H1 (cell line): Measurements from ENCODE around the gene ADCY6. TPM values are rescaled to one million over a fixed set of nuclear protein-coding genes. Genes with fewer than 3 reads are reported as not detected.
A peak's percentile ranks its signal among the peaks of the same experiment; 100 is the strongest.

ENCODE experiments used
- CTCF ChIA-PET: fragments of 300-600 bp; sonication (Branson Sonifier 250); formaldehyde crosslinking; loops from one replicate; lab custom pipeline; 2021; ENCODE audit not compliant: partially characterized antibody; lab: Charles Lee
- POLR2A ChIA-PET: fragments of 300-600 bp; sonication (Branson Sonifier 250); formaldehyde crosslinking; loops from one replicate; lab custom pipeline; 2021; ENCODE audit warnings: inconsistent platforms; ENCODE audit not compliant: partially characterized antibody; lab: Charles Lee
- DNase-seq, 2 experiments: peaks; one replicate each; pipeline versions ENCODE4 v3.0.0 to v3.0.0-alpha.2; 2010 to 2022; ENCODE audit warnings: low spot score in 2 of 2, low read depth in 1 of 2, mixed read lengths in 1 of 2
- FAIRE-seq: peaks from 2 replicates; lab custom pipeline; 2011; peaks lifted over from hg19 to GRCh38; lab: Jason Lieb, UNC
- H2AFZ ChIP-seq: 2 replicates; pipeline ENCODE4 v1.8.1; 2012; ENCODE audit warnings: low read length, inconsistent platforms
- H2AK5ac ChIP-seq: 2 replicates; pipeline ENCODE4 v1.6.1; 2013; ENCODE audit warnings: low read depth, low read length
- H2BK120ac ChIP-seq: replicated peaks from 2 replicates; pipeline ENCODE3; 2013; ENCODE audit warnings: low read depth, low read length, inconsistent platforms
- H2BK12ac ChIP-seq: 2 replicates; pipeline ENCODE4 v1.6.1; 2013; ENCODE audit warnings: low read depth, low read length
- H2BK15ac ChIP-seq: 2 replicates; pipeline ENCODE4 v1.6.1; 2013; ENCODE audit warnings: low read length
- H2BK20ac ChIP-seq: 2 replicates; pipeline ENCODE4 v1.6.1; 2013; ENCODE audit warnings: low read length
- H2BK5ac ChIP-seq: 2 replicates; pipeline ENCODE4 v1.6.1; 2013; ENCODE audit warnings: low read depth, low read length
- H3K14ac ChIP-seq: 2 replicates; pipeline ENCODE4 v1.6.1; 2013; ENCODE audit warnings: inconsistent platforms; ENCODE audit not compliant: insufficient read length
- H3K18ac ChIP-seq: 2 replicates; pipeline ENCODE4 v1.6.1; 2013; ENCODE audit warnings: low read length; ENCODE audit errors: extremely low read depth
- H3K23ac ChIP-seq: 2 replicates; pipeline ENCODE4 v1.6.1; 2013; ENCODE audit warnings: inconsistent platforms; ENCODE audit not compliant: insufficient read length
- H3K23me2 ChIP-seq: 2 replicates; pipeline ENCODE4 v1.6.1; 2013; ENCODE audit warnings: low read depth, low read length
- H3K27ac ChIP-seq: 2 replicates; pipeline ENCODE4 v1.6.1; 2011; ENCODE audit warnings: low read depth, low read length, inconsistent platforms
- H3K27me3 ChIP-seq, 4 experiments: replicated peaks in 1 of 4; 1 replicate in 1 of 4; 2 replicates in 3 of 4; pipeline versions ENCODE4 v1.6.1 to v1.8.1; 2011 to 2013; ENCODE audit warnings: low read length in 3 of 4, mild to moderate bottlenecking in 3 of 4, inconsistent platforms in 2 of 4, mixed read lengths in 2 of 4, moderate library complexity in 1 of 4; ENCODE audit not compliant: control insufficient read depth in 3 of 4, insufficient read depth in 3 of 4; ENCODE audit errors: extremely low read depth in 1 of 4
- H3K36me3 ChIP-seq, 4 experiments: 2 replicates each; pipeline versions ENCODE4 v1.6.1 to v1.8.1; 2011 to 2013; ENCODE audit warnings: mild to moderate bottlenecking in 4 of 4, low read length in 3 of 4, moderate library complexity in 2 of 4, control low read depth in 1 of 4, inconsistent platforms in 1 of 4; ENCODE audit not compliant: insufficient read depth in 4 of 4, control insufficient read depth in 2 of 4
- H3K4ac ChIP-seq: replicated peaks from 2 replicates; pipeline ENCODE3; 2013; ENCODE audit warnings: low read length, low read depth, mixed read lengths, inconsistent platforms; ENCODE audit not compliant: insufficient read length
- H3K4me1 ChIP-seq, 4 experiments: replicated peaks in 1 of 4; 1 replicate in 1 of 4; 2 replicates in 3 of 4; pipeline versions ENCODE4 v1.6.1 to v1.8.1; 2011 to 2013; ENCODE audit warnings: low read length in 3 of 4, inconsistent platforms in 2 of 4, mixed read lengths in 1 of 4; ENCODE audit not compliant: insufficient read depth in 4 of 4, control insufficient read depth in 3 of 4
- H3K4me2 ChIP-seq, 2 experiments: 2 replicates each; pipeline versions ENCODE4 v1.6.1 to v1.8.1; 2011 to 2013; ENCODE audit warnings: low read depth in 2 of 2, low read length in 2 of 2, control low read depth in 1 of 2, inconsistent platforms in 1 of 2, mild to moderate bottlenecking in 1 of 2; ENCODE audit not compliant: insufficient read depth in 1 of 2
- H3K4me3 ChIP-seq, 4 experiments: fragments of 200-600, 300-600 bp in 1 of 4; sonication (generic), shearing (Covaris generic), sonication (Bioruptor Twin) in 1 of 4; 2 replicates each; pipeline versions ENCODE4 v1.5.1 to v1.8.1; 2011 to 2016; ENCODE audit warnings: low read length in 4 of 4, low read depth in 3 of 4, control low read depth in 2 of 4, inconsistent platforms in 2 of 4, mild to moderate bottlenecking in 2 of 4, mixed read lengths in 1 of 4, moderate library complexity in 1 of 4; ENCODE audit not compliant: insufficient read depth in 2 of 4; ENCODE audit errors: extremely low read depth in 1 of 4
- H3K56ac ChIP-seq: replicated peaks from 2 replicates; pipeline ENCODE3; 2013; ENCODE audit warnings: low read depth, mild to moderate bottlenecking, mixed read lengths, low read length, inconsistent platforms; ENCODE audit not compliant: insufficient read length
- H3K79me1 ChIP-seq: 2 replicates; pipeline ENCODE4 v1.6.1; 2013; ENCODE audit warnings: low read depth, low read length, control low read depth
- H3K79me2 ChIP-seq, 2 experiments: 2 replicates each; pipeline versions ENCODE4 v1.6.1 to v1.8.1; 2012 to 2013; ENCODE audit warnings: low read length in 2 of 2, mild to moderate bottlenecking in 2 of 2, inconsistent platforms in 1 of 2; ENCODE audit not compliant: insufficient read depth in 2 of 2, control insufficient read depth in 1 of 2
- H3K9ac ChIP-seq, 4 experiments: replicated peaks in 1 of 4; 1 replicate in 1 of 4; 2 replicates in 3 of 4; pipeline versions ENCODE4 v1.6.1 to v1.8.1; 2011 to 2013; ENCODE audit warnings: low read depth in 3 of 4, low read length in 3 of 4, control low read depth in 2 of 4, mild to moderate bottlenecking in 2 of 4, moderate library complexity in 2 of 4, inconsistent platforms in 1 of 4; ENCODE audit errors: extremely low read depth in 1 of 4
- H3K9me3 ChIP-seq, 2 experiments: 2 replicates each; pipeline versions ENCODE4 v1.6.1 to v1.8.1; 2012 to 2013; ENCODE audit warnings: mild to moderate bottlenecking in 2 of 2, moderate library complexity in 2 of 2, control low read depth in 1 of 2, inconsistent platforms in 1 of 2, low read depth in 1 of 2, low read length in 1 of 2, mixed read lengths in 1 of 2; ENCODE audit not compliant: insufficient read depth in 2 of 2
- H4K20me1 ChIP-seq, 2 experiments: replicated peaks in 1 of 2; 2 replicates each; pipeline versions ENCODE3 to v1.8.1; 2011 to 2013; ENCODE audit warnings: inconsistent platforms in 2 of 2, low read length in 2 of 2, mild to moderate bottlenecking in 1 of 2; ENCODE audit not compliant: insufficient read depth in 2 of 2, control insufficient read depth in 1 of 2
- H4K5ac ChIP-seq: 2 replicates; pipeline ENCODE4 v1.6.1; 2013; ENCODE audit warnings: low read length, low read depth, mixed read lengths, inconsistent platforms; ENCODE audit not compliant: insufficient read length
- H4K8ac ChIP-seq: 2 replicates; pipeline ENCODE4 v1.8.0; 2013; ENCODE audit warnings: mild to moderate bottlenecking, moderate library complexity, low read length, inconsistent platforms; ENCODE audit not compliant: insufficient read depth; ENCODE audit errors: extremely low read depth
- H4K91ac ChIP-seq: replicated peaks from 2 replicates; pipeline ENCODE3; 2013; ENCODE audit warnings: low read length, mixed read lengths, inconsistent platforms; ENCODE audit not compliant: insufficient read length
- EP300 ChIP-seq, 2 experiments: IDR thresholded peaks; 1 replicate in 1 of 2; 2 replicates in 1 of 2; pipeline ENCODE4 v1.6.1; 2011 to 2012; ENCODE audit warnings: low read depth in 2 of 2, low read length in 2 of 2, mild to moderate bottlenecking in 2 of 2, borderline replicate concordance in 1 of 2, inconsistent platforms in 1 of 2, moderate library complexity in 1 of 2
- KDM1A ChIP-seq: fragments of 200-600, 300-600 bp; sonication (generic); IDR thresholded peaks from 2 replicates; pipeline ENCODE4 v1.7.1; 2016; ENCODE audit warnings: mild to moderate bottlenecking, low read length, borderline replicate concordance
- NANOG ChIP-seq: IDR thresholded peaks from 2 replicates; pipeline ENCODE4 v1.6.1; 2011; ENCODE audit warnings: low read length, low read depth, mild to moderate bottlenecking, inconsistent platforms; ENCODE audit not compliant: insufficient read depth, poor library complexity, severe bottlenecking
- SRF ChIP-seq: IDR thresholded peaks from 2 replicates; pipeline ENCODE4 v1.6.1; 2011; ENCODE audit warnings: mild to moderate bottlenecking, low read depth, low read length, moderate library complexity
- SUZ12 ChIP-seq: fragments of 200-600 bp; sonication (generic); IDR thresholded peaks from 2 replicates; pipeline ENCODE4 v1.6.1; 2012; ENCODE audit warnings: mild to moderate bottlenecking, inconsistent platforms, low read length, moderate library complexity, mixed read lengths
- TEAD4 ChIP-seq: IDR thresholded peaks from 2 replicates; pipeline ENCODE4 v1.6.1; 2012; ENCODE audit warnings: low read depth, low read length, inconsistent platforms, mixed read lengths
- WGBS, 2 experiments: shearing (Covaris generic) in 1 of 2; methylation state at CpG; one replicate each; pipeline versions ENCODE4 v1.1.6 to v1.1.7; 2013 to 2015; ENCODE audit warnings: low lambda C conversion rate in 2 of 2, mixed read lengths in 2 of 2, inconsistent platforms in 1 of 2, low coverage in 1 of 2, missing lambda C conversion rate in 1 of 2; ENCODE audit not compliant: insufficient replicate concordance in 2 of 2, insufficient coverage in 1 of 2, insufficient read length in 1 of 2; ENCODE audit errors: extremely low coverage in 1 of 2, missing lambda C conversion rate in 1 of 2; 5-methylcytosine and 5-hydroxymethylcytosine counted together
- polyA plus RNA-seq, 7 experiments: library from polyadenylated mRNA; depleted of rRNA in 3 of 7; stranded (reverse) in 5 of 7; unstranded in 2 of 7; fragments of >200 nt in 5 of 7; fragments of 200-250 nt in 2 of 7; gene quantifications; 1 replicate in 5 of 7; 2 replicates in 1 of 7; 4 replicates in 1 of 7; pipeline versions ENCODE4 v1.2.1 to v1.2.3, GENCODE V29; 2011 to 2013; ENCODE audit warnings: missing spikeins in 2 of 7, mixed read lengths in 2 of 7
- total RNA-seq: library from RNA; stranded (reverse); fragmentation: NEBNext Ultra II Directional; extraction: Animal tissue kit (Norgen Biotek cat#: 25700); gene quantifications from 2 replicates; pipeline ENCODE4 v1.2.1, GENCODE V29; 2021
- TF ChIP-seq, protein P1 (sequence below), 3 experiments: IDR thresholded peaks; 1 replicate in 2 of 3; 2 replicates in 1 of 3; pipeline versions ENCODE4 v1.5.1 to v1.6.1; 2011; ENCODE audit warnings: low read length in 3 of 3, mild to moderate bottlenecking in 3 of 3, inconsistent platforms in 2 of 3, low read depth in 1 of 3, moderate library complexity in 1 of 3; ENCODE audit not compliant: insufficient read depth in 1 of 3; ENCODE audit errors: control extremely low read depth in 1 of 3

Gene ADCY6
- total and polyA plus RNA-seq, 2 of the 8 experiments (the other 6 are each of a cell fraction or from before 2014, with no cell fraction given), result 11.7 to 17.5 TPM

DNA sequence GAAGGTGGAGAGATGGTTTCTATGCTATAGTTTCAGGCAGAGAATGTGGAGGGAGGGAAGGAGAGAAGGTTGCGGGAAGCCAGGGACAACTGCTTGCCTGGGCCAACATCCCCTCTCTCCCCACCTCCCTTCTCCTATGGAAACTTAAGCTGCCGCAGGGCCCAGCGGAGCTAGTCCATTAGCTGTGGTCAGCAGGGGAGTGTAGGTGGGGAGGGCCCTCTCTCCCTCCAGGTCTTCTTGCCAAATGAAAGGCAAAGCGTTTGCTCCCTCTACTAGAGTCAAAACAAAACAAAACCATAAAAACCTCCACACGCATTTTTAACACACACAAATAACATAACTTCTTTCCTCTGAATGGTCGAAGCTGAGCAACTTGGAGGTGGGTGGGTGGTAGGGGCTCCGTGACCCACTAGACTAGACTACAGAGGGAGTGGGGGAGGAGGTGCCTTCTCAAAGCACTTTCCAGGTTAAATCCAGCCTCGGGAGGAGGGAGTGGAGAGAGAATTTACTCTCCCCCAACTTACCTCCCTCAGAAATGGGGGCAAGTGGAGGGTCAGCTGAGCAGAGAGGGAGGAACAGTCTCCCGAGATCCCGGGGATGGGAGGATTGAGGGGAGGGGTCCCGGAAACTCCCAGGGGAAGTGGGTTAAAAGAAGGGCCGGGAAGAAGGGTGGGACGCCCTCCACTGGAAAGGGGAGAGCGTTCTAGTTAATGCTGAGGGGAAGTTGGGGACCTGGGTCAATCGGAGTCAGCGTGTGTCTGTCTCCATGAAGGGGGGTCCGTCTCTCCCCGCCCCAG is 24.8 kb upstream of the ADCY6 start:
- Histone ChIP-seq H3K9ac (no peak overlapping the region; a peak in 1 of 7 replicates), H4K8ac (no peak overlapping the region), H3K23me2 (peaks cover 28% of the 10 kb centered on the region; the same call in 1 of the 2 replicates), H3K27ac (no peak overlapping the region), H2BK15ac (no peak overlapping the region), H4K5ac (no peak overlapping the region), H2AFZ (peak overlapping the region; percentile 31), H3K4me2 (peak overlapping the region; percentile 86 to 96), H2BK20ac (no peak overlapping the region), H3K27me3 (peaks cover 17 to 44% (median 36%) of the 10 kb centered on the region in 4 experiments), H3K79me2 (no peaks in the 10 kb centered on the region), H3K36me3 (no peaks in the 10 kb centered on the region), H3K18ac (peak overlapping the region; percentile 60; the same call in 1 of the 2 replicates), H3K14ac (no peak overlapping the region), H3K9me3 (no peaks in the 10 kb centered on the region), H3K23ac (no peak overlapping the region), H3K4me3 (peak overlapping the region; percentile 59 to 94 (median 88)), H2BK5ac (0 out of 2 replicates have a peak overlapping the region, but pooled peaks have one; percentile 16), H2AK5ac (no peak overlapping the region), H3K4me1 (peaks cover 0 to 21% (median 14%) of the 10 kb centered on the region in 4 experiments; a peak in 6 of 7 replicates), H3K4ac (no peak overlapping the region), H3K56ac (no peak overlapping the region), H2BK120ac (no peak overlapping the region), H3K79me1 (no peaks in the 10 kb centered on the region), H2BK12ac (no peak overlapping the region), H4K91ac (no peak overlapping the region), H4K20me1 (peaks cover 0 to 3% of the 10 kb centered on the region in 2 experiments)
- POLR2A ChIA-PET, result interaction anchor here (0.6 to 5.5 kb wide), 6 partner anchors 17 to 77 kb away, joined by 3 to 23 read pairs (median 4); partner anchors contain the start of genes ADCY6 and DDX23
- CTCF ChIA-PET, result interaction anchor here (0.7 to 12.1 kb wide), 20 partner anchors 9 to 164 kb away, joined by 3 to 121 read pairs (median 8); partner anchors contain the start of genes DDX23 and WNT1
- 2% methylated on average over 14 of the region's 18 CpGs; no CpG with 5 or more reads in 1 of the 2 experiments for WGBS, 2 experiments
- DNase-seq (peak in 1 of 2 experiments; percentile 82), FAIRE-seq (no peak)
- TF ChIP-seq EP300 (IDR thresholded peaks at IDR 0.05; ENCODE audit: borderline replicate concordance in 1 of 2, low read depth in 2 of 2, low read length in 2 of 2), result peak in 1 of 2 experiments; percentile 76; a peak in 1 of 3 replicates
- TF ChIP-seq, protein P1, sequence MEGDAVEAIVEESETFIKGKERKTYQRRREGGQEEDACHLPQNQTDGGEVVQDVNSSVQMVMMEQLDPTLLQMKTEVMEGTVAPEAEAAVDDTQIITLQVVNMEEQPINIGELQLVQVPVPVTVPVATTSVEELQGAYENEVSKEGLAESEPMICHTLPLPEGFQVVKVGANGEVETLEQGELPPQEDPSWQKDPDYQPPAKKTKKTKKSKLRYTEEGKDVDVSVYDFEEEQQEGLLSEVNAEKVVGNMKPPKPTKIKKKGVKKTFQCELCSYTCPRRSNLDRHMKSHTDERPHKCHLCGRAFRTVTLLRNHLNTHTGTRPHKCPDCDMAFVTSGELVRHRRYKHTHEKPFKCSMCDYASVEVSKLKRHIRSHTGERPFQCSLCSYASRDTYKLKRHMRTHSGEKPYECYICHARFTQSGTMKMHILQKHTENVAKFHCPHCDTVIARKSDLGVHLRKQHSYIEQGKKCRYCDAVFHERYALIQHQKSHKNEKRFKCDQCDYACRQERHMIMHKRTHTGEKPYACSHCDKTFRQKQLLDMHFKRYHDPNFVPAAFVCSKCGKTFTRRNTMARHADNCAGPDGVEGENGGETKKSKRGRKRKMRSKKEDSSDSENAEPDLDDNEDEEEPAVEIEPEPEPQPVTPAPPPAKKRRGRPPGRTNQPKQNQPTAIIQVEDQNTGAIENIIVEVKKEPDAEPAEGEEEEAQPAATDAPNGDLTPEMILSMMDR (IDR thresholded peaks at IDR 0.05; ENCODE audit: control extremely low read depth in 1 of 3, insufficient read depth in 1 of 3, low read depth in 1 of 3, low read length in 3 of 3), result 0 out of 4 replicates have a peak, but pooled peaks of 1 of the 3 experiments have one; percentile 15
- TF ChIP-seq NANOG, result no peak
- peak; percentile 48; the same call in 1 of the 2 replicates for TF ChIP-seq SUZ12
- TF ChIP-seq KDM1A, result 0 out of 2 replicates have a peak, but pooled peaks have one; percentile 33
- 0 out of 2 replicates have a peak, but pooled peaks have one; percentile 38 for TF ChIP-seq TEAD4
- no peak for TF ChIP-seq SRF
